ENCODE measurements around the gene SLC6A4. TPM values are rescaled to one million over a fixed set of nuclear protein-coding genes. Genes with fewer than 3 reads are reported as not detected.

The SLC6A4 gene
- total RNA-seq, 1 donor from 2014 or later = 72.9 TPM

DNA sequence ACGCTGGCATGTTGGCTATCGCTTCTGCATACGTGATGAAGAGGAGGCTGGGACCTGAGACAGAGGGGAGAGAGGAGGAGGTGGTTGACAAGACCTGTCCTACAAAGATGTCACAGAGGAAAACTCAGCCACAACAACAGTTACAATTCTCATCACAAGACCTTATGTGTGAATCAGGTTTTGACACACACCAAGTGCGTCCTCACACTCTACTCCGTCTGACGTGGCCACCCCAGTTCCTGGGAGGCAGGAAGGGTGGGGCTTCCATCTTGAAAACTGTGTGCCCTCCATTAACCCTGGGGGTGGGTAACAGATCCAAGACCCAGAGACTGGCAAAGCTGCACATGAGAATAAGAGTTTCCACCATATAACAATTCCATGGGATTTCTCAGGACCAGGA is 24.1 kb downstream of the SLC6A4 start:
- Histone ChIP-seq H3K27me3 (no peaks in the 10 kb centered on the region), H3K27ac (no peak overlapping the region), H3K4me1 (no peaks in the 10 kb centered on the region), H3K4me3 (no peak overlapping the region), H3K36me3 (no peaks in the 10 kb centered on the region), H3K9me3 (no peaks in the 10 kb centered on the region)
- DNase-seq (no peak), ATAC-seq (no peak)
- TF ChIP-seq, protein P1, sequence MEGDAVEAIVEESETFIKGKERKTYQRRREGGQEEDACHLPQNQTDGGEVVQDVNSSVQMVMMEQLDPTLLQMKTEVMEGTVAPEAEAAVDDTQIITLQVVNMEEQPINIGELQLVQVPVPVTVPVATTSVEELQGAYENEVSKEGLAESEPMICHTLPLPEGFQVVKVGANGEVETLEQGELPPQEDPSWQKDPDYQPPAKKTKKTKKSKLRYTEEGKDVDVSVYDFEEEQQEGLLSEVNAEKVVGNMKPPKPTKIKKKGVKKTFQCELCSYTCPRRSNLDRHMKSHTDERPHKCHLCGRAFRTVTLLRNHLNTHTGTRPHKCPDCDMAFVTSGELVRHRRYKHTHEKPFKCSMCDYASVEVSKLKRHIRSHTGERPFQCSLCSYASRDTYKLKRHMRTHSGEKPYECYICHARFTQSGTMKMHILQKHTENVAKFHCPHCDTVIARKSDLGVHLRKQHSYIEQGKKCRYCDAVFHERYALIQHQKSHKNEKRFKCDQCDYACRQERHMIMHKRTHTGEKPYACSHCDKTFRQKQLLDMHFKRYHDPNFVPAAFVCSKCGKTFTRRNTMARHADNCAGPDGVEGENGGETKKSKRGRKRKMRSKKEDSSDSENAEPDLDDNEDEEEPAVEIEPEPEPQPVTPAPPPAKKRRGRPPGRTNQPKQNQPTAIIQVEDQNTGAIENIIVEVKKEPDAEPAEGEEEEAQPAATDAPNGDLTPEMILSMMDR (IDR thresholded peaks at IDR 0.05) = no peak
- intact Hi-C loops (cut with DNase I) = no loop called here

GRCh38 chr17:30210901-30211300 is 24.6 kb downstream of the SLC6A4 start:
- Histone ChIP-seq H3K36me3 (no peaks in the 10 kb centered on the region), H3K27ac (no peak overlapping the region), H3K27me3 (no peaks in the 10 kb centered on the region), H3K9me3 (no peaks in the 10 kb centered on the region), H3K4me3 (no peak overlapping the region), H3K4me1 (no peaks in the 10 kb centered on the region)
- no peak for DNase-seq
- TF ChIP-seq, protein P1 (IDR thresholded peaks at IDR 0.05) = no peak
- intact Hi-C loops (cut with DNase I) = no loop called here
- ATAC-seq = no peak

GRCh38 chr17:30210366-30210765 is 25.1 kb downstream of the SLC6A4 start:
- no peak overlapping the region for H3K27ac ChIP-seq
- no peak overlapping the region for H3K4me3 ChIP-seq
- intact Hi-C loops (cut with DNase I) = no loop called here
- H3K9me3 ChIP-seq = no peaks in the 10 kb centered on the region
- no peaks in the 10 kb centered on the region for H3K27me3 ChIP-seq
- ATAC-seq = no peak
- no peaks in the 10 kb centered on the region for H3K36me3 ChIP-seq
- H3K4me1 ChIP-seq = no peaks in the 10 kb centered on the region
- no peak for DNase-seq
- TF ChIP-seq, protein P1 (IDR thresholded peaks at IDR 0.05) = no peak

DNA sequence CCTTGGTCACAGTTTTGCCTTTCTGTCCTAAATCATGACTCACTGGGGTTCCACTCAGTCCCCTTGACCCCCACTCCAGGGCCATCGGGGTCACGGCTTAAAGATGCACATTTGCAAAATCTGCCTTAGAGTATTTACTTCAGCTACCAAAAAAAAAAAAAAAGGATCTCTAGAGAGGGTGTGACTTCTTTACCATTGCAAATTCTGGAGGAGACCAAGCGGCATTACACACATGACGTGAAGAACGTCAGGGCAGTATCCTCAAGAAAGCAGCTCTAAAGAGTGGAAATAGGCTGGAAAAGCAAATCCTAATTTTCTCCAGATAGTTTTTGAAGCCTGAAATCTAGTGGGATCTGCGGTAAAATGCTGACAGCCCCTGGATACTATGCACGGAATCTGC is 25.6 kb downstream of the SLC6A4 start:
- no peak for DNase-seq
- Histone ChIP-seq H3K36me3 (no peaks in the 10 kb centered on the region), H3K4me1 (no peaks in the 10 kb centered on the region), H3K27me3 (no peaks in the 10 kb centered on the region), H3K9me3 (no peaks in the 10 kb centered on the region), H3K27ac (no peak overlapping the region), H3K4me3 (no peak overlapping the region)
- ATAC-seq = no peak
- intact Hi-C loops (cut with DNase I) = no loop called here
- TF ChIP-seq, protein P1 (IDR thresholded peaks at IDR 0.05) = no peak

GRCh38 chr17:30208214-30208613 is 27.3 kb downstream of the SLC6A4 start:
- TF ChIP-seq, protein P1 (IDR thresholded peaks at IDR 0.05) = no peak
- no peak for DNase-seq
- H3K27ac ChIP-seq = no peak overlapping the region
- no peaks in the 10 kb centered on the region for H3K27me3 ChIP-seq
- H3K4me3 ChIP-seq = no peak overlapping the region
- intact Hi-C loops (cut with DNase I) = no loop called here
- no peaks in the 10 kb centered on the region for H3K4me1 ChIP-seq
- no peaks in the 10 kb centered on the region for H3K9me3 ChIP-seq
- H3K36me3 ChIP-seq = no peaks in the 10 kb centered on the region
- no peak for ATAC-seq

GRCh38 chr17:30207655-30208054 is 27.8 kb downstream of the SLC6A4 start:
- H3K27ac ChIP-seq = no peak overlapping the region

More at GRCh38 chr17:30207655-30208054, 27.8 kb downstream of the SLC6A4 start:
- no peak overlapping the region for H3K4me3 ChIP-seq
- H3K9me3 ChIP-seq = no peaks in the 10 kb centered on the region
- no peak for ATAC-seq
- TF ChIP-seq, protein P1 (IDR thresholded peaks at IDR 0.05) = no peak
- H3K4me1 ChIP-seq = no peaks in the 10 kb centered on the region
- no peak for DNase-seq
- H3K36me3 ChIP-seq = no peaks in the 10 kb centered on the region
- intact Hi-C loops (cut with DNase I) = no loop called here
- no peaks in the 10 kb centered on the region for H3K27me3 ChIP-seq
